Tibial artery (tissue), 4 donors: Measurements from ENCODE around the gene PLA2G3.

ENCODE experiments used
- DNase-seq, 2 donors: peaks; one replicate each; pipeline ENCODE4 v3.0.0-alpha.2; 2019
- H3K27ac ChIP-seq, 2 donors: fragments of 200-600 bp; sonication (generic) in 1 of 2; 1 replicate in 1 of 2; 2 replicates in 1 of 2; pipeline ENCODE4 v1.5.1; 2018 to 2019; ENCODE audit warnings: mild to moderate bottlenecking in 1 of 2
- H3K27me3 ChIP-seq, 2 donors: fragments of 200-600 bp; sonication (generic) in 1 of 2; one replicate each; pipeline versions ENCODE4 v1.5.1 to v1.6.0; 2016 to 2019
- H3K36me3 ChIP-seq, 3 donors: fragments of 200-600 bp; sonication (generic) in 2 of 3; one replicate each; pipeline ENCODE4 v1.5.1; 2016 to 2019; ENCODE audit warnings: mild to moderate bottlenecking in 2 of 3
- H3K4me1 ChIP-seq, 4 donors: fragments of 200-600 bp; sonication (generic) in 2 of 4; 1 replicate in 3 of 4; 2 replicates in 1 of 4; pipeline ENCODE4 v1.5.1; 2016 to 2019
- H3K4me3 ChIP-seq, 2 donors: fragments of 200-600 bp; sonication (generic) in 1 of 2; 1 replicate in 1 of 2; 2 replicates in 1 of 2; pipeline ENCODE4 v1.5.1; 2018 to 2019; ENCODE audit warnings: mild to moderate bottlenecking in 2 of 2
- H3K9me3 ChIP-seq, 3 donors: fragments of 200-600 bp; sonication (generic) in 1 of 3; one replicate each; pipeline ENCODE4 v1.5.1; 2016 to 2019
- intact Hi-C: fragments of 100-400 bp; cut with DNase I; formaldehyde crosslinking; loops from one replicate; pipeline ENCODE4 v1.15.0; 2023; ENCODE audit warnings: low total_unique reads
- TF ChIP-seq, protein P1 (sequence below), 2 experiments: fragments of 200-600 bp in 1 of 2; fragments of 450-650 bp in 1 of 2; IDR thresholded peaks; one replicate each; pipeline ENCODE4 v1.5.1; 2017 to 2019; ENCODE audit warnings: antibody characterized with exemption in 2 of 2, mild to moderate bottlenecking in 1 of 2, moderate library complexity in 1 of 2

PLA2G3 gene, protein sequence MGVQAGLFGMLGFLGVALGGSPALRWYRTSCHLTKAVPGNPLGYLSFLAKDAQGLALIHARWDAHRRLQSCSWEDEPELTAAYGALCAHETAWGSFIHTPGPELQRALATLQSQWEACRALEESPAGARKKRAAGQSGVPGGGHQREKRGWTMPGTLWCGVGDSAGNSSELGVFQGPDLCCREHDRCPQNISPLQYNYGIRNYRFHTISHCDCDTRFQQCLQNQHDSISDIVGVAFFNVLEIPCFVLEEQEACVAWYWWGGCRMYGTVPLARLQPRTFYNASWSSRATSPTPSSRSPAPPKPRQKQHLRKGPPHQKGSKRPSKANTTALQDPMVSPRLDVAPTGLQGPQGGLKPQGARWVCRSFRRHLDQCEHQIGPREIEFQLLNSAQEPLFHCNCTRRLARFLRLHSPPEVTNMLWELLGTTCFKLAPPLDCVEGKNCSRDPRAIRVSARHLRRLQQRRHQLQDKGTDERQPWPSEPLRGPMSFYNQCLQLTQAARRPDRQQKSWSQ

DNA sequence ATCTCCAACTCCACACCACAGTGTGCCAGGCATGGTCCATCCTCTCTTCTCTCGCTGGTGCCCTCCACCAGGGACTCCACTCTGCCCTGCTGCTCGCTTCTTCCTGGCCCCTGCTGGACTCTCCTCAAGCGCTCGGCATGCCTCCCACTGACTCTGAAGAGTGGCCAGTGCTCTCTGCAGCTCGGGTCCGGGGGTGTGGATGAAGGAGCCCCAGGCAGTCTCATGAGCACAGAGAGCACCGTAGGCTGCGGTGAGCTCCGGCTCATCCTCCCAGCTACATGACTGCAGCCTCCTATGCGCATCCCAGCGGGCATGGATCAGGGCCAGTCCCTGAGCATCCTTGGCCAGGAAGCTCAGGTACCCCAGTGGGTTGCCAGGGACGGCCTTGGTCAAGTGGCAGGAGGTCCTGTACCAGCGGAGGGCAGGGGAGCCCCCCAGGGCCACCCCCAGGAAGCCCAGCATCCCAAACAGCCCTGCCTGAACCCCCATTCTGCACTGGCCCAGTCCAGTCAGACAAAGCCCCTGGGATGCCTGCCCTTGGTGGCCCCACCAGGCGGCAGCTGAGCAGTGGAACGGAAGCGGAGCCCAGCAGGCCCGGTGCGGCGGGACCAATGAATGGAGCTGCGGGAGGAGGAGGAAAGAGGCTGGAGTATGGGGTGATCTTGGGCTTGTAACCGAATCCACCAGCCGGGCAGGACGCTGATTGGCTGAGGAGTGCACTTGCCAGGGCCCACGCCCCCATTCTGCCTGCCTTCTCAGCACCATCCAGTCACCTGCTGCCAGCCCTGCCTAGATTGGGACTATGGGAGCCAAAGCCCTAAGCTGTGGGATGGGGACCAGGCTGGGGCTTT lies at the start of gene PLA2G3:
PLA2G3 (minus strand) TSS at position 643 of the 851 bp plus-strand sequence; CDS start at position 489, 154 bp downstream.
- TF ChIP-seq, protein P1, sequence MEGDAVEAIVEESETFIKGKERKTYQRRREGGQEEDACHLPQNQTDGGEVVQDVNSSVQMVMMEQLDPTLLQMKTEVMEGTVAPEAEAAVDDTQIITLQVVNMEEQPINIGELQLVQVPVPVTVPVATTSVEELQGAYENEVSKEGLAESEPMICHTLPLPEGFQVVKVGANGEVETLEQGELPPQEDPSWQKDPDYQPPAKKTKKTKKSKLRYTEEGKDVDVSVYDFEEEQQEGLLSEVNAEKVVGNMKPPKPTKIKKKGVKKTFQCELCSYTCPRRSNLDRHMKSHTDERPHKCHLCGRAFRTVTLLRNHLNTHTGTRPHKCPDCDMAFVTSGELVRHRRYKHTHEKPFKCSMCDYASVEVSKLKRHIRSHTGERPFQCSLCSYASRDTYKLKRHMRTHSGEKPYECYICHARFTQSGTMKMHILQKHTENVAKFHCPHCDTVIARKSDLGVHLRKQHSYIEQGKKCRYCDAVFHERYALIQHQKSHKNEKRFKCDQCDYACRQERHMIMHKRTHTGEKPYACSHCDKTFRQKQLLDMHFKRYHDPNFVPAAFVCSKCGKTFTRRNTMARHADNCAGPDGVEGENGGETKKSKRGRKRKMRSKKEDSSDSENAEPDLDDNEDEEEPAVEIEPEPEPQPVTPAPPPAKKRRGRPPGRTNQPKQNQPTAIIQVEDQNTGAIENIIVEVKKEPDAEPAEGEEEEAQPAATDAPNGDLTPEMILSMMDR (IDR thresholded peaks at IDR 0.05), result no peak
- Histone ChIP-seq H3K4me3 (no peak within 1 kb of the TSS), H3K36me3 (no peaks in the 10 kb centered on the region), H3K27ac (no peak within 1 kb of the TSS), H3K9me3 (no peaks in the 10 kb centered on the region), H3K4me1 (peaks cover 0 to 25% (median 12%) of the 10 kb centered on the region in 4 donors), H3K27me3 (peaks cover 0 to 9% of the 10 kb centered on the region in 2 donors)
- intact Hi-C loops, result loop anchor here (10.0 kb wide), 1 partner anchor 375 kb away; no protein-coding TSS in a partner anchor
- DNase-seq, result no peak

DNA sequence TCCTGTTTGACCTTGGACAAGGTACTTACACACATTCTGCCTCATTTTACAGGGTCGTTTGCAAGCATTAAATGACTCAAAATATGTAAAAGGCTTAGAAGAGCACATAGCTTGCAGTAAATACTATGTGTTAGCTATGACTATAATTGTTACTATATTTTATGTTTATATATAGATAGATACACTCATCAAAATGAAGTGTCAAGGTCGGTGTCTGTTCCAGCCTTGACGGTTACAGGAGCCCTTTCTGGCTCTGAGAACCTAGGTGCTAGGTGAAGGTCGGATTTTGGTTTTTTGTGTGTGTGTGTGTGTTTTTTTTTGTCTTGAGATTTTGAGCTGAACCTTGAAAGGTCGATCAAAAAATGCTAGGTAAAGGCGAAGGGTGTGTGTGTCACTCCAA lies 47.3 kb upstream of the PLA2G3 start:
- Histone ChIP-seq H3K27ac (no peak overlapping the region), H3K9me3 (no peaks in the 10 kb centered on the region), H3K36me3 (peaks cover 21 to 75% (median 33%) of the 10 kb centered on the region in 3 donors), H3K27me3 (no peaks in the 10 kb centered on the region), H3K4me3 (no peak overlapping the region), H3K4me1 (peaks cover 0 to 5% (median under 1%) of the 10 kb centered on the region in 4 donors)
- DNase-seq, result no peak
- TF ChIP-seq, protein P1 (IDR thresholded peaks at IDR 0.05), result no peak
- intact Hi-C loops, result no loop called here

DNA sequence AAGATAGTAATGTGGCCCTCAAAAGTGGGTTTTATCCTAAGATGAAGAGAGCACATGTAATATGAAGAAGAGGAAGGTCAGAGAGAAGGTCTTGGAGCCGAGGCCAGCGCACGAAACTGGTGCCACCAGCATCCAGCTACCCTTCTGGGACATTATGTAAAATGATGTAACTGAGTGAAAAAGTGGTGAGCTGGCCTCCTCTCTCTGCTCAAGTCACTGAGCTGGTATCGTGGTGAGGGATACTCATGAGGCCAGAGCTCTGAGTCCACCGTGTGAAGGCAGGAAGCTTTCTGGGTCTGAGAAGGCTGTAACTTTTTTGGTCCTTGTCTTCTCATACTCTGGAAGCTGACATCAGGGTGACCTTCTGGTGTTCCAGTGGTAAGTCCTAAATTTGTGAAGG lies 44.7 kb upstream of the PLA2G3 start:
- Histone ChIP-seq H3K4me1 (peaks cover 0 to 7% (median 0%) of the 10 kb centered on the region in 4 donors), H3K27ac (no peak overlapping the region), H3K4me3 (no peak overlapping the region), H3K36me3 (peaks cover 15 to 61% (median 25%) of the 10 kb centered on the region in 3 donors), H3K9me3 (no peaks in the 10 kb centered on the region), H3K27me3 (no peaks in the 10 kb centered on the region)
- DNase-seq, result no peak
- intact Hi-C loops, result no loop called here
- TF ChIP-seq, protein P1 (IDR thresholded peaks at IDR 0.05), result no peak

DNA sequence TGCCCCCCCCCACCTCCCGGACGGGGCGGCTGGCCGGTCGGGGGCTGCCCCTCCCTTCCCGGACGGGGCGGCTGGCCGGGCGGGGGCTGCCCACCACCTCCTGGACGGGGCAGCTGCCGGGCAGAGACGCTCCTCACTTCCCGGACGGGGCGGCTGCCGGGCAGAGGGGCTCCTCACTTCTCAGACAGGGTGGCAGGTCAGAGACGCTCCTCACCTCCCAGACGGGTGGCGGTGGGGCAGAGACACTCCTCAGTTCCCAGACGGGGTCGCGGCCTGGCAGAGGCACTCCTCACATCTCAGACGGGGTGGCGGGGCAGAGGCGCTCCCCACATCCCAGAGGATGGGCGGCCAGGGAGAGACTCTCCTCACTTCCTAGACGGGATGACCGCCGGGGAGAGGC lies 43.7 kb upstream of the PLA2G3 start:
- H3K27me3 ChIP-seq, result no peaks in the 10 kb centered on the region
- no peak overlapping the region for H3K27ac ChIP-seq
- intact Hi-C loops, result no loop called here
- peaks cover 14 to 52% (median 20%) of the 10 kb centered on the region in 3 donors for H3K36me3 ChIP-seq
- no peaks in the 10 kb centered on the region for H3K9me3 ChIP-seq
- H3K4me3 ChIP-seq, result no peak overlapping the region
- TF ChIP-seq, protein P1 (IDR thresholded peaks at IDR 0.05), result no peak
- H3K4me1 ChIP-seq, result peaks cover 0 to 17% (median 8%) of the 10 kb centered on the region in 4 donors
- no peak for DNase-seq

DNA sequence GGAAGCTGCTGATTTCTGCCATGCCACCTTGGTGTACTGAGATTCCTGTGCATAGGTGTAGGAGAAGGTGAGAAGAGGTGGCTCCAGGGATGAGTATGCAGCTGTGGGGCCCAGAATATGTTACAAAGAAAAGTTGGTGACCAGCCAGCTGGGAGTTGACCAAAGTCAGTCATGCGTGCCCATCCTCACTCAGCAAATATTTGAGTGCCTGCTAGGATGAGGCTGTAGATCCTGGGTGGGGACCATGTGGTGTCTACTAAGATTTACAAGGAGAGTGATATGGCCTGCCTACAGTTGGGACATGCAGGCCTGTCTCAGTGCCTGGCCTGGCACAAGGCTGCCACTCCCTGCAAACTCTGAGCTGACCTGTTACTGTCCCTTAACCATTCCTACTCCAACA lies 39.0 kb upstream of the PLA2G3 start:
- intact Hi-C loops, result no loop called here
- H3K9me3 ChIP-seq, result no peaks in the 10 kb centered on the region
- peaks cover 4 to 24% (median 11%) of the 10 kb centered on the region in 3 donors for H3K36me3 ChIP-seq
- peaks cover 0 to 51% (median 22%) of the 10 kb centered on the region in 4 donors for H3K4me1 ChIP-seq
- H3K4me3 ChIP-seq, result no peak overlapping the region
- TF ChIP-seq, protein P1 (IDR thresholded peaks at IDR 0.05), result no peak
- H3K27ac ChIP-seq, result peak overlapping the region; percentile 12 to 43
- no peak for DNase-seq
- H3K27me3 ChIP-seq, result no peaks in the 10 kb centered on the region
